Glutamatergic neuron (in vitro differentiated cells): ENCODE data around the gene ACSS1. TPM values are rescaled to one million over a fixed set of nuclear protein-coding genes. Genes with fewer than 3 reads are reported as not detected.

Experiments
- DNase-seq: peaks from one replicate; pipeline ENCODE4 v3.0.0; 2022
- H3K27ac Mint-ChIP-seq: one replicate; pipeline ENCODE4 v1.8.0; 2020; ENCODE audit warnings: mild to moderate bottlenecking, mixed read lengths, inconsistent platforms; ENCODE audit not compliant: unreplicated experiment
- H3K27me3 Mint-ChIP-seq: one replicate; pipeline ENCODE4 v1.8.0; 2020; ENCODE audit warnings: mild to moderate bottlenecking, moderate library complexity, mixed read lengths, inconsistent platforms; ENCODE audit not compliant: unreplicated experiment
- H3K36me3 Mint-ChIP-seq: one replicate; pipeline ENCODE4 v1.8.0; 2020; ENCODE audit warnings: mild to moderate bottlenecking, mixed read lengths, inconsistent platforms; ENCODE audit not compliant: unreplicated experiment
- H3K4me1 Mint-ChIP-seq: one replicate; pipeline ENCODE4 v1.8.0; 2020; ENCODE audit warnings: mild to moderate bottlenecking, low read depth, mixed read lengths, inconsistent platforms; ENCODE audit not compliant: unreplicated experiment
- H3K4me3 Mint-ChIP-seq: one replicate; pipeline ENCODE4 v1.8.0; 2020; ENCODE audit warnings: mild to moderate bottlenecking, mixed read lengths, inconsistent platforms; ENCODE audit not compliant: unreplicated experiment
- H3K9me3 Mint-ChIP-seq: one replicate; pipeline ENCODE4 v1.8.0; 2020; ENCODE audit warnings: mild to moderate bottlenecking, moderate library complexity, mixed read lengths, inconsistent platforms; ENCODE audit not compliant: unreplicated experiment
- total RNA-seq: library from RNA; stranded (reverse); fragmentation: NEBNext Ultra II Directional; extraction: Animal tissue kit (Norgen Biotek cat#: 25700); gene quantifications from one replicate; pipeline ENCODE4 v1.2.1, GENCODE V29; 2021; ENCODE audit not compliant: unreplicated experiment
- TF ChIP-seq, protein P1 (sequence below): fragments of 200-600 bp; sonication (generic); IDR thresholded peaks from one replicate; pipeline ENCODE4 v1.5.0; 2021; ENCODE audit not compliant: partially characterized antibody, unreplicated experiment

ACSS1 gene
- total RNA-seq, 1 donor from 2014 or later = not detected

GRCh38 chr20:24960302-24960801, 97.6 kb downstream of the ACSS1 start:
- DNase-seq = no peak
- Mint-ChIP-seq H3K27ac (no peak overlapping the region), H3K9me3 (peaks cover 17% of the 10 kb centered on the region), H3K27me3 (peaks cover 18% of the 10 kb centered on the region), H3K36me3 (peaks cover 13% of the 10 kb centered on the region), H3K4me3 (no peak overlapping the region), H3K4me1 (peaks cover 42% of the 10 kb centered on the region)
- TF ChIP-seq, protein P1, sequence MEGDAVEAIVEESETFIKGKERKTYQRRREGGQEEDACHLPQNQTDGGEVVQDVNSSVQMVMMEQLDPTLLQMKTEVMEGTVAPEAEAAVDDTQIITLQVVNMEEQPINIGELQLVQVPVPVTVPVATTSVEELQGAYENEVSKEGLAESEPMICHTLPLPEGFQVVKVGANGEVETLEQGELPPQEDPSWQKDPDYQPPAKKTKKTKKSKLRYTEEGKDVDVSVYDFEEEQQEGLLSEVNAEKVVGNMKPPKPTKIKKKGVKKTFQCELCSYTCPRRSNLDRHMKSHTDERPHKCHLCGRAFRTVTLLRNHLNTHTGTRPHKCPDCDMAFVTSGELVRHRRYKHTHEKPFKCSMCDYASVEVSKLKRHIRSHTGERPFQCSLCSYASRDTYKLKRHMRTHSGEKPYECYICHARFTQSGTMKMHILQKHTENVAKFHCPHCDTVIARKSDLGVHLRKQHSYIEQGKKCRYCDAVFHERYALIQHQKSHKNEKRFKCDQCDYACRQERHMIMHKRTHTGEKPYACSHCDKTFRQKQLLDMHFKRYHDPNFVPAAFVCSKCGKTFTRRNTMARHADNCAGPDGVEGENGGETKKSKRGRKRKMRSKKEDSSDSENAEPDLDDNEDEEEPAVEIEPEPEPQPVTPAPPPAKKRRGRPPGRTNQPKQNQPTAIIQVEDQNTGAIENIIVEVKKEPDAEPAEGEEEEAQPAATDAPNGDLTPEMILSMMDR = no peak

- Mint-ChIP-seq H3K27me3 (peaks cover 12% of the 10 kb centered on the region), H3K27ac (no peak overlapping the region), H3K4me1 (peaks cover 38% of the 10 kb centered on the region), H3K4me3 (no peak overlapping the region), H3K36me3 (peaks cover 13% of the 10 kb centered on the region), H3K9me3 (peaks cover 11% of the 10 kb centered on the region)
- TF ChIP-seq, protein P1 = no peak
- DNase-seq = no peak
Measured at GRCh38 chr20:24959591-24960301, 98.2 kb downstream of the ACSS1 start.

DNA sequence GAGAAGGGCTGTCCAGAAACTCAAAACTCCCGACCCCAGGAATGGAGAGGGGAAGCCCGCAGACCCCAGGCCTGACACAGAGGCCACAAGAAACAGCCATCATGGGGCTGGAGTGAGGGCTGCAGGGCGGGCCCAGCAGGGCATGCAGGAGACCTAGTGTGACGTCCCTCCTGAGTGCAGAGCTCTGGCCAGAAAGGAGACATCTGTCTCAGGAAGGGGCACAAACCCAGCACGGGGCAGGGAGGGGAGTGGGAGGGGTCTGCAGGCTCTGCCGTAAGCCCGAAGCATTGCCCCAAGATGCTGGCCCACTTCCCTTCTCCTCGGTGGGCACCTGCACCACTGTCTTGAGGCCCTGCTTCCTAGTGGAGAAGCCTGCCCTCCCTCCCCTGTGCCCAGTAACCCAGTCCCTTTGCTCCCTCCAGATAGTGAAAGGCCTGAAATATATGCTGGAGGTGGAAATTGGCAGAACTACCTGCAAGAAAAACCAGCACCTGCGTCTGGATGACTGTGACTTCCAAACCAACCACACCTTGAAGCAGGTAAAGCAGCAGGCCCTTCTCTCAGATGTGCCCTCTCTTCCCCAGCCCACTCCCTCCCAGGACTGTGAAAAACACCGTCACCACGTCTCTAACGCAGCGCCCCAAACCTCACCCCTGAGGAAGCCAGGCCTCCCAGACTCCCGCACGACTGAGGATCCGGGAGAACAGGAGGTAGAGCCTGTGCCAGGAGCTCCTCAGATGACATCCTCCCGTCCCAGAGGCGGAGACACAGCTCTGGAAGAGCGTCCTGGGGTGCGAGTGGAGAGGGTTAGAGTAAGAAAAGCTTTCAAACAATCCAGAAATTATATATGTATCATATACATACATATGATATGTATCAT, 99.2 kb downstream of the ACSS1 start:
- Mint-ChIP-seq H3K27ac (no peak overlapping the region), H3K9me3 (peaks cover 6% of the 10 kb centered on the region), H3K27me3 (peaks cover 5% of the 10 kb centered on the region), H3K4me1 (peaks cover 32% of the 10 kb centered on the region), H3K36me3 (peaks cover 13% of the 10 kb centered on the region), H3K4me3 (no peak overlapping the region)
- TF ChIP-seq, protein P1 = no peak
- no peak for DNase-seq

DNA sequence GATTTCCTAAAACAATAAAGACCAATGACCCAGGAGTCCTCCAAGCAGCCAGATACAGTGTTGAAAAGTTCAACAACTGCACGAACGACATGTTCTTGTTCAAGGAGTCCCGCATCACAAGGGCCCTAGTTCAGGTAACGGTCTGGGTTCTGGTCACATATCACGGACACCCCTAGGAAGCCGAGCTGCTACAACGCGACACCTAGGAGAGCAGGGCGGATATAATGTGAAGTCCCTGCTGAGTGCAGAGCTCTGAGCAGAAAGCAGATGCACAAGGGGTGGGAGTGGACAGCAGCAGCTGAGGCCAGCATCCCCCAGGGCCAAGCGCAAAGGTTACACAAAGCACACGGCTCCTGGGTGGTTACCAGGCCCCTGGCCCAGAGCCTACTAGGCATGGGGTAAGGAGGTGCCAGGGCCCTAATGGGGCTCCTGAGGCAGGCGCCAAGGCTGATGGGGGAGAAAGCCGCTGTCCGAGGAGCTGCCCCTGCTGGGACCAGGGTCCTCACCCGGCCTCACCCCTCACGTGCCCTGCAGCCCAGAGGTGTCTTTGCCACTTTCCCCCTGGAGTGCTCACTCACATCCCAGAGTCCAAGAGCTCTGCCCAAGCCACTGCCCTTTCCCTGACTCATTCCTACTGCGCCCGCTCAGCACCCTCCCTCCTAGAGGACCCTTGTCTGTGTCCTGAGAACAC, 100.5 kb downstream of the ACSS1 start:
- Mint-ChIP-seq H3K4me3 (no peak overlapping the region), H3K9me3 (peaks cover 5% of the 10 kb centered on the region), H3K36me3 (peaks cover 5% of the 10 kb centered on the region), H3K27ac (peak overlapping the region; percentile 66), H3K4me1 (peaks cover 22% of the 10 kb centered on the region), H3K27me3 (peaks cover 2% of the 10 kb centered on the region)
- DNase-seq = no peak
- TF ChIP-seq, protein P1 = no peak

Other genes with a start within 250 kb of the ACSS1 start
- gene CST7, start 108.9 kb downstream of the ACSS1 start, total RNA-seq = not detected
- gene APMAP, start 65.4 kb downstream of the ACSS1 start, total RNA-seq = 218 TPM
- gene VSX1, start 24.0 kb upstream of the ACSS1 start, total RNA-seq = not detected
- 191 TPM for gene ENTPD6, start 137.6 kb upstream of the ACSS1 start, total RNA-seq
- 295 TPM for gene PYGB, start 189.9 kb upstream of the ACSS1 start, total RNA-seq